ENCODE data around the gene PTPRN2. TPM values are rescaled to one million over a fixed set of nuclear protein-coding genes. Genes with fewer than 3 reads are reported as not detected.

The PTPRN2 gene
- total and polyA plus RNA-seq, 2 of the 8 experiments (the other 6 are each of a cell fraction or from before 2014, with no cell fraction given), result 2.6 to 4.5 TPM

DNA sequence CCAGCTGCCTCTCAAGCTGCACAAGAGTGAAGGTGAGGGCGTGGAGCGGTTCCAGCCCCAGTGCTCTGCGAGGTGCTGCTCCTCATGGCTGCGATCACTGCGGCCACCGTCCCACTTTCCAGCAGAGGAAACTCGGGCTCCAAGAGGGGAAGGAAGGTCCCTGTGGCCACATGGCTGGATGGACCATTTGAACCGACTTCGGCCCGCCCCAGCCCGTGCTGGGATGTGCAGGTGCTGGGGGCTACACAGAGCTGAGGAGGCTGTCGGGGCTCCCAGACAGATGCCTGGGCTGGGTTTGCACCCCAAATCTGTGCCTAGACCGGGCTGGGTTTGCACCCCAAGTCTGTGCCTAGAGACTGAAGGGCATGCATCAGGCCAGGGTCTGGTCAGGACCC, 1064.3 kb downstream of the PTPRN2 start:
- H4K91ac ChIP-seq (replicated peaks; ENCODE audit: insufficient read length, low read length), result no peak overlapping the region

More for the DNA sequence above, 1064.3 kb downstream of the PTPRN2 start:
- no peak overlapping the region for H3K4me2 ChIP-seq (ENCODE audit: insufficient read depth in 1 of 2, low read depth in 2 of 2, low read length in 2 of 2)
- H2BK20ac ChIP-seq (ENCODE audit: low read length), result no peak overlapping the region
- H3K23me2 ChIP-seq (ENCODE audit: low read depth, low read length), result no peaks in the 10 kb centered on the region
- no peaks in the 10 kb centered on the region for H3K79me2 ChIP-seq (ENCODE audit: control insufficient read depth in 1 of 2, insufficient read depth in 2 of 2, low read length in 2 of 2)
- no peak overlapping the region; the same call in 1 of the 2 replicates for H2AK5ac ChIP-seq (ENCODE audit: low read depth, low read length)
- H3K9ac ChIP-seq (replicated peaks in 1 of 4; ENCODE audit: extremely low read depth in 1 of 4, low read depth in 3 of 4, low read length in 3 of 4), result no peak overlapping the region
- H3K9me3 ChIP-seq (ENCODE audit: insufficient read depth in 2 of 2, low read depth in 1 of 2, low read length in 1 of 2), result no peaks in the 10 kb centered on the region
- peak overlapping the region; percentile 11; the same call in 1 of the 2 replicates for H4K8ac ChIP-seq (ENCODE audit: extremely low read depth, insufficient read depth, low read length)
- H3K4me3 ChIP-seq (ENCODE audit: extremely low read depth in 1 of 4, insufficient read depth in 2 of 4, low read depth in 3 of 4, low read length in 4 of 4), result no peak overlapping the region
- H3K56ac ChIP-seq (replicated peaks; ENCODE audit: insufficient read length, low read depth, low read length), result no peak overlapping the region
- H4K5ac ChIP-seq (ENCODE audit: insufficient read length, low read depth, low read length), result no peak overlapping the region
- no peaks in the 10 kb centered on the region for H3K36me3 ChIP-seq (ENCODE audit: control insufficient read depth in 2 of 4, insufficient read depth in 4 of 4, low read length in 3 of 4)
- H3K27ac ChIP-seq (ENCODE audit: low read depth, low read length), result no peak overlapping the region
- peaks cover 0 to 2% (median 0%) of the 10 kb centered on the region in 4 experiments; a peak in 3 of 7 replicates for H3K4me1 ChIP-seq (replicated peaks in 1 of 4; ENCODE audit: control insufficient read depth in 3 of 4, insufficient read depth in 4 of 4, low read length in 3 of 4)
- DNase-seq (ENCODE audit: low read depth in 1 of 2, low spot score in 2 of 2) (peak in 1 of 2 experiments; percentile 41), FAIRE-seq (no peak)
- 93% methylated on average over 12 of the region's 13 CpGs; no CpG with 5 or more reads in 1 of the 2 experiments for WGBS, 2 experiments (ENCODE audit: extremely low coverage in 1 of 2, insufficient coverage in 1 of 2, insufficient read length in 1 of 2, insufficient replicate concordance in 2 of 2, low coverage in 1 of 2, low lambda C conversion rate in 2 of 2, missing lambda C conversion rate in 1 of 2)
- no peak overlapping the region for H2AFZ ChIP-seq (ENCODE audit: low read length)
- peaks cover 2% of the 10 kb centered on the region; the same call in 1 of the 2 replicates for H3K79me1 ChIP-seq (ENCODE audit: low read depth, low read length)
- TF ChIP-seq EGR1 (IDR thresholded peaks at IDR 0.05; ENCODE audit: borderline replicate concordance, low read depth, low read length) (no peak), SRF (IDR thresholded peaks at IDR 0.05; ENCODE audit: low read depth, low read length) (no peak), TAF7 (optimal IDR thresholded peaks at IDR 0.05; ENCODE audit: borderline replicate concordance, low read depth, low read length) (no peak), CBX8 (IDR thresholded peaks at IDR 0.05; ENCODE audit: borderline replicate concordance, low read depth, low read length) (no peak), CREB1 (IDR thresholded peaks at IDR 0.05) (no peak), KDM4A (IDR thresholded peaks at IDR 0.05; ENCODE audit: low read depth, low read length, severe bottlenecking) (no peak)
- ChIA-PET POLR2A (ENCODE audit: partially characterized antibody) (no interaction called here), CTCF (ENCODE audit: partially characterized antibody) (interaction anchor here (1.3 kb wide), 1 partner anchor 91 kb away, joined by 3 read pairs; no protein-coding TSS in a partner anchor)
- no peak overlapping the region; the same call in 1 of the 2 replicates for H3K18ac ChIP-seq (ENCODE audit: extremely low read depth, low read length)
- no peak overlapping the region for H3K23ac ChIP-seq (ENCODE audit: insufficient read length)
- no peaks in the 10 kb centered on the region for H3K27me3 ChIP-seq (replicated peaks in 1 of 4; ENCODE audit: control insufficient read depth in 3 of 4, extremely low read depth in 1 of 4, insufficient read depth in 3 of 4, low read length in 3 of 4)
- no peak overlapping the region for H3K4ac ChIP-seq (replicated peaks; ENCODE audit: insufficient read length, low read depth, low read length)
- H2BK5ac ChIP-seq (ENCODE audit: low read depth, low read length), result no peak overlapping the region
- no peak overlapping the region for H2BK12ac ChIP-seq (ENCODE audit: low read depth, low read length)
- no peaks in the 10 kb centered on the region for H4K20me1 ChIP-seq (replicated peaks in 1 of 2; ENCODE audit: control insufficient read depth in 1 of 2, insufficient read depth in 2 of 2, low read length in 2 of 2)
- H2BK120ac ChIP-seq (replicated peaks; ENCODE audit: low read depth, low read length), result no peak overlapping the region
- no peak overlapping the region for H3K14ac ChIP-seq (ENCODE audit: insufficient read length)
- H2BK15ac ChIP-seq (ENCODE audit: low read length), result no peak overlapping the region

Measured in H1 (cell line).